Activated T-cell treated with anti-CD3 and anti-CD28 coated beads, Interleukin-2, amount 50 U/mL, for 72 hours (primary cell): ENCODE data around the gene LYST. TPM values are rescaled to one million over a fixed set of nuclear protein-coding genes. Genes with fewer than 3 reads are reported as not detected.

ENCODE experiments used
- ATAC-seq, 2 donors: fragments of 150-1000 bp; cut with Tn5 transposase; replicated peaks in 1 of 2; 2 replicates each; pipeline ENCODE4 v1.10.0; 2021; ENCODE audit warnings: moderate library complexity in 2 of 2, mild to moderate bottlenecking in 1 of 2
- DNase-seq, 2 donors: peaks; one replicate each; pipeline ENCODE4 v3.0.0; 2021 to 2022; ENCODE audit warnings: mixed read lengths in 1 of 2
- H3K27ac Mint-ChIP-seq: one replicate; pipeline ENCODE4 v1.8.0; 2022; ENCODE audit warnings: mild to moderate bottlenecking, moderate library complexity, mixed read lengths
- H3K27me3 Mint-ChIP-seq: one replicate; pipeline ENCODE4 v1.8.0; 2022; ENCODE audit warnings: low read depth, mixed read lengths
- H3K36me3 Mint-ChIP-seq, 2 donors: one replicate each; pipeline ENCODE4 v1.8.0; 2022; ENCODE audit warnings: mixed read lengths in 2 of 2, mild to moderate bottlenecking in 1 of 2; ENCODE audit not compliant: insufficient read depth in 2 of 2
- H3K4me1 Mint-ChIP-seq: one replicate; pipeline ENCODE4 v1.8.0; 2022; ENCODE audit warnings: low read depth, mixed read lengths
- H3K4me3 Mint-ChIP-seq, 2 donors: one replicate each; pipeline ENCODE4 v1.8.0; 2022; ENCODE audit warnings: mild to moderate bottlenecking in 2 of 2, mixed read lengths in 2 of 2, moderate library complexity in 2 of 2
- H3K9me3 Mint-ChIP-seq, 2 donors: one replicate each; pipeline ENCODE4 v1.8.0; 2022; ENCODE audit warnings: mixed read lengths in 2 of 2
- total RNA-seq, 2 donors: library from RNA; stranded (reverse); gene quantifications; one replicate each; pipeline ENCODE4 v1.2.3, GENCODE V29; 2022

Gene LYST
- total RNA-seq, 2 donors from 2014 or later: 43.9 to 50.7 TPM

GRCh38 chr1:235901461-235901860 is 34.8 kb upstream of the LYST start:
- DNase-seq (no peak), ATAC-seq (no peak)
- H3K27ac Mint-ChIP-seq: no peak overlapping the region
- H3K4me3 Mint-ChIP-seq: no peak overlapping the region
- peaks cover 9% of the 10 kb centered on the region for H3K27me3 Mint-ChIP-seq
- H3K9me3 Mint-ChIP-seq: peaks cover 0 to 3% of the 10 kb centered on the region in 2 donors
- no peaks in the 10 kb centered on the region for H3K36me3 Mint-ChIP-seq
- peaks cover 7% of the 10 kb centered on the region for H3K4me1 Mint-ChIP-seq

DNA sequence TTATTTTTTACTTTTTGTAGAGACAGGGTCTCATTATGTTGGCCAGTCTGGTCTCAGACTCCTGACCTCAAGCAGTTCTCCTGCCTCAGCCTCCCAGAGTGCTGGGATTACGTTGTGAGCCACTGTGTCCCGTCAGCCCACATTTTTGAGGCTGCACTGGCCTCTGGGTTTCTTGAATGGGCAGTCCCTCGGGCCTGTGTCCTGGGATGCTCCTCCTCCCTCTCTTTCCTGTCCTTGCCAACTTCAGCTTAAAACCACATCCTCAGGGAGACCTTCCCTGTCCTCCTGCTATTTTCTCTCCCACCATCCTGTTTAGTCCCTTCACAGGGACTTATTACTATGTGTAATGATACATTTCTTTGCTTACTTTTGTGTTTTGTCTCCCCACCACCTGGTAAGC is 31.4 kb upstream of the LYST start:
- Mint-ChIP-seq H3K27ac (no peak overlapping the region), H3K36me3 (no peaks in the 10 kb centered on the region), H3K27me3 (peaks cover 9% of the 10 kb centered on the region), H3K9me3 (peaks cover 0 to 1% of the 10 kb centered on the region in 2 donors), H3K4me3 (no peak overlapping the region), H3K4me1 (peaks cover 7% of the 10 kb centered on the region)
- DNase-seq: no peak
- ATAC-seq: no peak

DNA sequence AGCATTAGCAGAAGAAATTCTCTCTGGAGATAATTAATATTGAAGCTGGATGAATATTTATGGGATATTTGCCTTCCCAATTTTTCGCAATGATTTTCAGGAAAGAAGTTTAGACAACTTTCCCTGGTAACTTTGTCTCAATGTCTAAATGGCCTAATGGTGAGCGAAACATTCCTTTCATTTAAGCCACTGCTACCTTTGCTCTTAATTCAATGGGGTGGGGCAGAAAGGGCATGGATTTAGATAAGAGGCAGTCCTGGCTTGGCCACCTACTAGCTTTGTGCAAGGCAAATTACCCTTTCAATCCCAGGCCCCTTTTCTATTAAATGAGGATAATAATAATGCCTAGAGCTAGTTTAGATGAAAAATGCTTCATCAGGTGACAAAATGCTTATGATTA is 27.1 kb upstream of the LYST start:
- ATAC-seq (no peak), DNase-seq (no peak)
- no peak overlapping the region for H3K4me3 Mint-ChIP-seq
- no peaks in the 10 kb centered on the region for H3K27me3 Mint-ChIP-seq
- H3K9me3 Mint-ChIP-seq: peaks cover 0 to 1% of the 10 kb centered on the region in 2 donors
- peaks cover 0 to under 1% of the 10 kb centered on the region in 2 donors for H3K36me3 Mint-ChIP-seq
- H3K27ac Mint-ChIP-seq: no peak overlapping the region
- H3K4me1 Mint-ChIP-seq: peaks cover 24% of the 10 kb centered on the region

DNA sequence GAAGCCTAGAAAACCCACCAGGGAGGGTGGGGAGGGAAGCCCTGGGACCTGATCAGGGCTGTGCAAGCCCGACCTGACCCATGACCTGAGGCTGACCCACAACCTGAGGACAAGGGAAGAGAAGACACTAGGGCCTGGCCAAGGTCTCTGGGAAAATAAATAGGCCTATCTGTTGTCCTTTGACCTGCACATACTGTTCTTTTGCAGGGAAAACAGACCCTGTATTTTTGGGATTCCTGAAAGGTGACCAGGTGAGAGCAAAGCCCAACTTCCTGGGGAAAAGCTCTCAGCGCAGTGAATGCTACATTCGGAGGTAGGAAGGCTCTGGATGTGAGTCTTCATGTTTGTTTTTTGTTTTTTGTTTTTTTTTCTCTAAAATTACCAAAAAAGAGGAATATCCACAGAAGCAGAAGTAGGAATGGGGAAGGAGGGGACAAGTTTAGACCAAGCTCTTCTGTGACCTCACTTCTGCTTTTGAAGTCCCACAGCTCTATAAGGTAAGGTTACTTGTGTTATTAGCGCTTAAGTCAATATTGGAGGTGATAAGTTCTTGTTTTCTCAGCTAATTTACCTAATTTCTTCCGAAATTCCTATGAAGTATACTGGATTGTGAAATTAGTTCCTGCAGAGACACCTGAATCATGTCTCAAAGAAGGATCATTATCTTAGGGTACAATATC is 26.2 kb upstream of the LYST start:
- peaks cover 33% of the 10 kb centered on the region for H3K4me1 Mint-ChIP-seq
- no peak for ATAC-seq

DNA sequence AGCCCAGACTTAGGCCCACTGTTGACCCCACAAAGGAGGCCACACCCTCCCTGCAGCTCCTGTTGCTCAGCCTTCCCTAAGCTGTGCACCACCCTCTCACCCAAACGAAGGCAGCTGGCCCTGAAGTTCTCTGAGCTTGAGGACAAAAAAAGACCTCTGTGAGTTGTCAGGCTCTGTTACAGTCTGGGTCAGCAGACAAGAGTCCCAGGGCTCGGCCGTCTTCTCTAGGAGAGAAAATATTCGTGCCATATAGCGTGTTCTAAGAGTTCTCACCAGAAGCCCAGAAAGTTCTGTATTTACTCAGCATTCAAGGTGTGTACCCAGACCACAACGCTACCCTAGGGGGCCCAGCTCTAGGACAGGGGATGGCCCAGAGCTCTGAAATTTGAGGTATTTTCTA is 25.5 kb upstream of the LYST start:
- DNase-seq (peak in 1 of 2 donors; percentile 35), ATAC-seq (peak in 1 of 2 donors; percentile 14)
- peaks cover 1 to 5% of the 10 kb centered on the region in 2 donors for H3K36me3 Mint-ChIP-seq
- peaks cover 0 to 4% of the 10 kb centered on the region in 2 donors for H3K9me3 Mint-ChIP-seq
- H3K4me3 Mint-ChIP-seq: peak overlapping the region in 1 of 2 donors; percentile 7
- H3K27me3 Mint-ChIP-seq: no peaks in the 10 kb centered on the region
- peaks cover 40% of the 10 kb centered on the region for H3K4me1 Mint-ChIP-seq
- no peak overlapping the region for H3K27ac Mint-ChIP-seq

More for the DNA sequence above, 26.2 kb upstream of the LYST start:
- Mint-ChIP-seq H3K36me3 (peaks cover 1 to 5% of the 10 kb centered on the region in 2 donors), H3K9me3 (peaks cover 0 to 4% of the 10 kb centered on the region in 2 donors), H3K4me3 (no peak overlapping the region), H3K27ac (no peak overlapping the region), H3K27me3 (no peaks in the 10 kb centered on the region)
- no peak for DNase-seq

DNA sequence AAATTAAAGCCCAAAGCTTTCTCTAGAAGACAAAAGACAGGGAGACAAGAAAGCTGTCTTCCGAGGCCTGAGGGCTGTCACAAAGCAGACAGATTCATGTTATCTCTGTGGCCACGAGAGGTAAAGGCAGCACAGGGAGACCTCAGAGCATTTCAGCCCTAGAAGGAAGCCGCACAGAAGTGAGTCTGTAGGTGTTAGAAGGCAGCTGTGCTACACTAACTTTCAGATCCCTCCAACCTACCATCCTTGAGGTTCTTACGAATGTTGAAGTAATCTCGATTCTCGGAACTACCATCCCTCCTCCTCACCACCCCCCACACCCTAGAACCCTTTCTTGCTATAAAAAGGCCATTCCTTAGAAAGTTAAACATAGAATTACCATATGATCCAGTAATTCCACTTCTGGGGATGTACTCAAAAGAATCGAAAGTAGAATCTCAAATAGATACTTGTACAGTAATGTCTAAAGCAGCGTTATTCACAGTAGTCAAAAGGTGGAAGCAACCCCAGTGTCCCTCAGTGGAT is 21.5 kb upstream of the LYST start:
- Mint-ChIP-seq H3K27me3 (no peaks in the 10 kb centered on the region), H3K4me3 (peak overlapping the region; percentile 29 to 60), H3K36me3 (peaks cover 1 to 5% of the 10 kb centered on the region in 2 donors), H3K27ac (peak overlapping the region; percentile 95), H3K9me3 (peaks cover 0 to 4% of the 10 kb centered on the region in 2 donors), H3K4me1 (peaks cover 70% of the 10 kb centered on the region)
- DNase-seq (peak; percentile 65 to 74), ATAC-seq (peak; percentile 86 to 89)

GRCh38 chr1:235887676-235888075 is 21.0 kb upstream of the LYST start:
- ATAC-seq: peak; percentile 20 to 58
- H3K4me1 Mint-ChIP-seq: peaks cover 76% of the 10 kb centered on the region

GRCh38 chr1:235885655-235886262 is 19.1 kb upstream of the LYST start:
- DNase-seq (no peak), ATAC-seq (no peak)
- Mint-ChIP-seq H3K4me3 (peak overlapping the region in 1 of 2 donors; percentile 25), H3K36me3 (peaks cover 1 to 5% of the 10 kb centered on the region in 2 donors), H3K27ac (peak overlapping the region; percentile 67), H3K9me3 (peaks cover 0 to 4% of the 10 kb centered on the region in 2 donors), H3K4me1 (peaks cover 72% of the 10 kb centered on the region), H3K27me3 (no peaks in the 10 kb centered on the region)

More at GRCh38 chr1:235887676-235888075, 21.0 kb upstream of the LYST start:
- Mint-ChIP-seq H3K4me3 (peak overlapping the region; percentile 71 to 80), H3K27me3 (no peaks in the 10 kb centered on the region), H3K27ac (peak overlapping the region; percentile 95), H3K36me3 (peaks cover 1 to 5% of the 10 kb centered on the region in 2 donors), H3K9me3 (peaks cover 0 to 4% of the 10 kb centered on the region in 2 donors)
- peak in 1 of 2 donors; percentile 46 for DNase-seq

GRCh38 chr1:235883261-235883927 is 16.7 kb upstream of the LYST start:
- H3K36me3 Mint-ChIP-seq: peaks cover 0 to under 1% of the 10 kb centered on the region in 2 donors
- ATAC-seq: peak in 1 of 2 donors; percentile 24
- no peaks in the 10 kb centered on the region for H3K27me3 Mint-ChIP-seq
- H3K9me3 Mint-ChIP-seq: peaks cover 0 to under 1% of the 10 kb centered on the region in 2 donors
- H3K4me3 Mint-ChIP-seq: peak overlapping the region in 1 of 2 donors; percentile 37
- peaks cover 73% of the 10 kb centered on the region for H3K4me1 Mint-ChIP-seq
- peak overlapping the region; percentile 30 for H3K27ac Mint-ChIP-seq
- no peak for DNase-seq

GRCh38 chr1:235882816-235883215 is 16.1 kb upstream of the LYST start:
- ATAC-seq: no peak
- no peak for DNase-seq
- H3K9me3 Mint-ChIP-seq: no peaks in the 10 kb centered on the region
- no peak overlapping the region for H3K27ac Mint-ChIP-seq
- H3K4me1 Mint-ChIP-seq: peaks cover 68% of the 10 kb centered on the region
- no peaks in the 10 kb centered on the region for H3K36me3 Mint-ChIP-seq
- H3K27me3 Mint-ChIP-seq: no peaks in the 10 kb centered on the region
- H3K4me3 Mint-ChIP-seq: peak overlapping the region in 1 of 2 donors; percentile 37

- Mint-ChIP-seq H3K36me3 (no peaks in the 10 kb centered on the region), H3K4me1 (peaks cover 61% of the 10 kb centered on the region), H3K27ac (no peak overlapping the region), H3K4me3 (peak overlapping the region; percentile 37 to 47), H3K9me3 (no peaks in the 10 kb centered on the region), H3K27me3 (no peaks in the 10 kb centered on the region)
- ATAC-seq: no peak
- no peak for DNase-seq
Measured at GRCh38 chr1:235881930-235882700, 15.4 kb upstream of the LYST start.

DNA sequence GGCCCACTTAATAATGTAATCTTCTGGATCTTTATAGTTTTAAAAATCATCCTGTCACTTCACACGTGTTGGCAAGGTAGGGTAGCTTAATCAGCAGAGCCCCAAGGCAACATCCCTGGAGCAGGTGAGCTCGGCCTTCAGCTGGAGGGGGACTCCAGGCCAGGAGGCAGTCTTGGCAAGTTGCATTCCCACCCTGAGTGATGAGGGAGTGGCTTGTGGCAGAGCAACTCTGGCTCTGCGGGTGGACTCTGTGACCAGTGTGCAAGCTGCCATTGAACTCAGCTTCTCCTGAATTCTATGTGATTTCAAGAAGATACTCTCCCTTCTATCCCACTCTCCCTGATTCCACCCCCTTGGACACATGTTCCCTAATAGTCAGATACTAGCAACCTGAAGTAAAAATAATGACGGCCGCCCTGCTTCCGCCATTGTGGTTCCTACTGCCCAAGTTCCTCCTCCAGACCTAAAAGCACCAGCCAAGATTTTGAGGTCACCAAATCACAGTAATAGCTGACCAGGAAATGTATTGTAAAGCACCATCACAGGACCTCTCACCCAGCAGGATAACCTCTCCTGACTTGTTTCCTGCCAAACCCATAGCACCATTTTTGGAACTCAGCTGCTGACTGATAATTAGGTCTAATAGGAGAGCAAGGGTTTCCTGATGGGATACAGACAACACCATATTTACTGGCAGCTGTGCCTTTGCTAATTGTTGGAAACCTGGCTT is 11.5 kb upstream of the LYST start:
- no peak overlapping the region for H3K27ac Mint-ChIP-seq

More for the DNA sequence above, 11.5 kb upstream of the LYST start:
- Mint-ChIP-seq H3K9me3 (no peaks in the 10 kb centered on the region), H3K4me1 (peaks cover 32% of the 10 kb centered on the region), H3K36me3 (no peaks in the 10 kb centered on the region), H3K4me3 (no peak overlapping the region), H3K27me3 (no peaks in the 10 kb centered on the region)
- ATAC-seq: no peak
- DNase-seq: no peak
